Keratinocyte (primary cell): ENCODE data around the gene MAP3K5.

Experiments used
- CTCF ChIP-seq, 3 experiments: IDR thresholded peaks in 1 of 3; conservative IDR thresholded peaks in 1 of 3; optimal IDR thresholded peaks in 1 of 3; 2 replicates in 2 of 3; 3 replicates in 1 of 3; pipeline versions ENCODE3 to v1.5.1; 2011; ENCODE audit warnings: low read length in 3 of 3, mild to moderate bottlenecking in 3 of 3, moderate library complexity in 2 of 3, control low read depth in 1 of 3, inconsistent platforms in 1 of 3; ENCODE audit not compliant: insufficient read depth in 2 of 3; ENCODE audit errors: extremely low read depth in 1 of 3
- EZH2 ChIP-seq: IDR thresholded peaks from one replicate; pipeline ENCODE4 v1.6.1; 2012; ENCODE audit warnings: inconsistent platforms, mild to moderate bottlenecking, low read length, moderate library complexity

GRCh38 chr6:136767570-136768309 is 24.5 kb downstream of the MAP3K5 start:
- TF ChIP-seq CTCF (optimal IDR thresholded peaks at IDR 0.05 in 1 of 3, IDR thresholded peaks at IDR 0.05 in 1 of 3, conservative IDR thresholded peaks at IDR 0.05 in 1 of 3; ENCODE audit: extremely low read depth in 1 of 3, insufficient read depth in 2 of 3, low read length in 3 of 3): no peak
- TF ChIP-seq EZH2: no peak
